HepG2 (cell line): ENCODE measurements around the gene CD7. TPM values are rescaled to one million over a fixed set of nuclear protein-coding genes. Genes with fewer than 3 reads are reported as not detected.

Source experiments
- FOXA3 ChIP-seq: IDR thresholded peaks from 2 replicates; pipeline ENCODE4 v1.6.1; 2016; ENCODE audit warnings: missing genetic modification reagents, missing compliant biosample characterization
- MAF1 ChIP-seq: sonication (generic); formaldehyde crosslinking; IDR thresholded peaks from 2 replicates; pipeline ENCODE4 v1.5.0; 2020; ENCODE audit warnings: missing genetic modification reagents, borderline replicate concordance
- MAZ ChIP-seq, 2 experiments: sonication (generic) in 1 of 2; formaldehyde crosslinking in 1 of 2; IDR thresholded peaks; 2 replicates each; pipeline versions ENCODE4 v1.5.0 to v1.6.1; 2012 to 2020; ENCODE audit warnings: low read depth in 2 of 2, mild to moderate bottlenecking in 2 of 2, borderline replicate concordance in 1 of 2, improper control_type of control experiment in 1 of 2, low read length in 1 of 2, missing genetic modification reagents in 1 of 2, moderate library complexity in 1 of 2
- MEIS1 ChIP-seq: sonication (generic); formaldehyde crosslinking; IDR thresholded peaks from 2 replicates; pipeline ENCODE4 v1.9.0; 2021; ENCODE audit warnings: mild to moderate bottlenecking, missing genetic modification reagents, moderate library complexity, borderline replicate concordance
- MTA1 ChIP-seq: sonication (generic); formaldehyde crosslinking; IDR thresholded peaks from 2 replicates; pipeline ENCODE4 v1.4.0; 2020; ENCODE audit warnings: missing genetic modification reagents, mild to moderate bottlenecking, borderline replicate concordance
- NFE2L1 ChIP-seq: sonication (generic); formaldehyde crosslinking; IDR thresholded peaks from 2 replicates; pipeline ENCODE4 v1.4.0; 2020; ENCODE audit warnings: missing genetic modification reagents, mild to moderate bottlenecking, borderline replicate concordance
- RAD21 ChIP-seq: fragments of 450-650 bp; formaldehyde crosslinking; IDR thresholded peaks from 2 replicates; pipeline ENCODE4 v1.5.0; 2020; ENCODE audit warnings: mild to moderate bottlenecking
- RBFOX2 ChIP-seq: fragments of 200-400 bp; formaldehyde crosslinking; IDR thresholded peaks from 2 replicates; pipeline ENCODE4 v1.6.1; 2017; ENCODE audit warnings: low read depth, mild to moderate bottlenecking, low read length
- SAP130 ChIP-seq: IDR thresholded peaks from 2 replicates; pipeline ENCODE4 v1.6.1; 2016; ENCODE audit warnings: low read depth
- TBP ChIP-seq: sonication (generic); formaldehyde crosslinking; IDR thresholded peaks from 2 replicates; pipeline ENCODE4 v1.5.0; 2020; ENCODE audit warnings: missing genetic modification reagents
- TBX2 ChIP-seq: sonication (generic); formaldehyde crosslinking; IDR thresholded peaks from 2 replicates; pipeline ENCODE4 v1.5.0; 2020; ENCODE audit warnings: missing genetic modification reagents, mild to moderate bottlenecking, borderline replicate concordance
- XRCC5 ChIP-seq: fragments of 200-400 bp; formaldehyde crosslinking; optimal IDR thresholded peaks from 2 replicates; pipeline ENCODE3; 2017; ENCODE audit warnings: mild to moderate bottlenecking, low read length
- ZBTB20 ChIP-seq: sonication (generic); formaldehyde crosslinking; IDR thresholded peaks from 2 replicates; pipeline ENCODE4 v1.8.1; 2023; ENCODE audit warnings: missing genetic modification reagents, low read depth, mild to moderate bottlenecking, borderline replicate concordance
- ZC3H13 ChIP-seq: sonication (generic); formaldehyde crosslinking; IDR thresholded peaks from 2 replicates; pipeline ENCODE4 v1.8.1; 2023; ENCODE audit warnings: mild to moderate bottlenecking, missing genetic modification reagents, moderate library complexity
- ZFP1 ChIP-seq: IDR thresholded peaks from 2 replicates; pipeline ENCODE4 v1.6.1; 2016
- ZFP37 ChIP-seq: sonication (generic); formaldehyde crosslinking; IDR thresholded peaks from 2 replicates; pipeline ENCODE4 v1.4.0; 2020; ENCODE audit warnings: missing genetic modification reagents, borderline replicate concordance
- ZNF33B ChIP-seq: sonication (generic); formaldehyde crosslinking; IDR thresholded peaks from 2 replicates; pipeline ENCODE4 v1.5.1; 2020; ENCODE audit warnings: mild to moderate bottlenecking, missing genetic modification reagents
- ZNF713 ChIP-seq: sonication (generic); formaldehyde crosslinking; IDR thresholded peaks from 2 replicates; pipeline ENCODE4 v1.4.0; 2020; ENCODE audit warnings: mild to moderate bottlenecking, missing genetic modification reagents
- ZNF883 ChIP-seq: sonication (generic); formaldehyde crosslinking; IDR thresholded peaks from 2 replicates; pipeline ENCODE4 v1.5.1; 2020; ENCODE audit warnings: mild to moderate bottlenecking, missing genetic modification reagents; ENCODE audit errors: not compliant biosample characterization
- polyA plus RNA-seq, 8 experiments: library from polyadenylated mRNA; depleted of rRNA in 3 of 8; stranded (reverse) in 7 of 8; unstranded in 1 of 8; fragments of >200 nt; fragmentation: Illumina TruSeq in 4 of 8; extraction: Trizol in 4 of 8; gene quantifications; 2 replicates each; pipeline versions ENCODE4 v1.2.1 to v1.2.3, GENCODE V29; 2011 to 2016; ENCODE audit warnings: low read depth in 4 of 8, missing spikeins in 1 of 8, mixed read lengths in 1 of 8; ENCODE audit not compliant: insufficient read depth in 1 of 8
- total RNA-seq, 5 experiments: library from RNA; depleted of rRNA; stranded (reverse); fragments of >200 nt; fragmentation: Illumina TruSeq; extraction: Trizol; gene quantifications; 2 replicates each; pipeline ENCODE4 v1.2.3, GENCODE V29; 2016; ENCODE audit warnings: low read depth in 1 of 5
- TF ChIP-seq, protein P1 (sequence below): sonication (generic); formaldehyde crosslinking; IDR thresholded peaks from 2 replicates; pipeline ENCODE4 v1.4.0; 2020; ENCODE audit warnings: missing genetic modification reagents
- TF ChIP-seq, protein P2 (sequence below): sonication (generic); formaldehyde crosslinking; conservative IDR thresholded peaks from 2 replicates; pipeline ENCODE4 v1.8.0; 2022; ENCODE audit warnings: mild to moderate bottlenecking, moderate library complexity, missing genetic modification reagents
- TF ChIP-seq, protein P3 (sequence below): sonication (generic); formaldehyde crosslinking; IDR thresholded peaks from 2 replicates; pipeline ENCODE4 v1.5.1; 2020; ENCODE audit warnings: missing genetic modification reagents, mild to moderate bottlenecking, borderline replicate concordance

The CD7 gene
- total and polyA plus RNA-seq, 2 of the 13 experiments (the other 11 are each of a cell fraction or from before 2014, with no cell fraction given): 67.6 to 76.4 TPM

DNA sequence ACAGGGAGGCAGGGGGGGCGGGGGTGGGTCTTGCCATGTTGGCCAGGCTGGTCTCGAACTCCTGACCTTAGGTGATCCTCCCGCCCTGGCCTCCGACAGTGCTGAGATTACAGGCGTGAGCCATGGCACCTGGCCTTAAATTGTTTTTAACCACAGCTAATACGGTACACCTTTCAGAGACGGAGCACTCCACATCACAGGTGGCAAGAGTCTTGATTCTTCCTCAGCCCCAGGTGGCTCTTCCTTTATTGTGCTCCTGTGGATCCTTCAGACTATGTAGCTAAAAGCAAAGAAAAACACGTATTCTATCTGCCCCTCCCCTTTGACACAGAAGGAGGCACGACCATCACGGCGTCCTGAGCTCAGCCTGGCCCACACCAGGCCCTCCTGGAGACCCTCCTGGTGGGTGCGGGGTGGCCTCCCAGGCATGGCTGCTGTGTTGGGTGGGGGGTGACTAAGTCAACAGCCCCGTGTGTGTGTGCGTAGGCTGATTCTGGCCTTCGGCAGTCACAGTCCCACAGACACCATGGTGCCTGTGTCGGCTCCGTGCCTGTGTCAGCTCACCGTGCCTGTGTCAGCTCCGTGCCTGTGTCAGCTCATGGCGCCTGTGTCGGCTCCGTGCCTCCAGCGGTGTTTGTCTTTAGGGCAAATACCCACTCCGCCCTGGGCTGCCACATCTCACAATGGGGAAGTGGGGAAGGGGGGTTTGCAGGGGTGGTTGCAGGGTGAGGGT is 26.9 kb upstream of the CD7 start (continued):
- TF ChIP-seq ZNF33B (CRISPR knock-in tag): no peak
- no peak for TF ChIP-seq ZFP37
- no peak for TF ChIP-seq MAZ (IDR thresholded peaks at IDR 0.05; ENCODE audit: borderline replicate concordance, low read depth, low read length)
- no peak for TF ChIP-seq MAZ (CRISPR knock-in tag; IDR thresholded peaks at IDR 0.05; ENCODE audit: low read depth)
- TF ChIP-seq ZC3H13: peak; percentile 91; the same call in 1 of the 2 replicates
- peak; percentile 58; the same call in 1 of the 2 replicates for TF ChIP-seq MTA1 (CRISPR knock-in tag)
- no peak for TF ChIP-seq RAD21 (CRISPR knock-in tag)
- TF ChIP-seq TBX2: peak; percentile 16; the same call in 1 of the 2 replicates
- TF ChIP-seq MAF1: no peak
- TF ChIP-seq, protein P1, sequence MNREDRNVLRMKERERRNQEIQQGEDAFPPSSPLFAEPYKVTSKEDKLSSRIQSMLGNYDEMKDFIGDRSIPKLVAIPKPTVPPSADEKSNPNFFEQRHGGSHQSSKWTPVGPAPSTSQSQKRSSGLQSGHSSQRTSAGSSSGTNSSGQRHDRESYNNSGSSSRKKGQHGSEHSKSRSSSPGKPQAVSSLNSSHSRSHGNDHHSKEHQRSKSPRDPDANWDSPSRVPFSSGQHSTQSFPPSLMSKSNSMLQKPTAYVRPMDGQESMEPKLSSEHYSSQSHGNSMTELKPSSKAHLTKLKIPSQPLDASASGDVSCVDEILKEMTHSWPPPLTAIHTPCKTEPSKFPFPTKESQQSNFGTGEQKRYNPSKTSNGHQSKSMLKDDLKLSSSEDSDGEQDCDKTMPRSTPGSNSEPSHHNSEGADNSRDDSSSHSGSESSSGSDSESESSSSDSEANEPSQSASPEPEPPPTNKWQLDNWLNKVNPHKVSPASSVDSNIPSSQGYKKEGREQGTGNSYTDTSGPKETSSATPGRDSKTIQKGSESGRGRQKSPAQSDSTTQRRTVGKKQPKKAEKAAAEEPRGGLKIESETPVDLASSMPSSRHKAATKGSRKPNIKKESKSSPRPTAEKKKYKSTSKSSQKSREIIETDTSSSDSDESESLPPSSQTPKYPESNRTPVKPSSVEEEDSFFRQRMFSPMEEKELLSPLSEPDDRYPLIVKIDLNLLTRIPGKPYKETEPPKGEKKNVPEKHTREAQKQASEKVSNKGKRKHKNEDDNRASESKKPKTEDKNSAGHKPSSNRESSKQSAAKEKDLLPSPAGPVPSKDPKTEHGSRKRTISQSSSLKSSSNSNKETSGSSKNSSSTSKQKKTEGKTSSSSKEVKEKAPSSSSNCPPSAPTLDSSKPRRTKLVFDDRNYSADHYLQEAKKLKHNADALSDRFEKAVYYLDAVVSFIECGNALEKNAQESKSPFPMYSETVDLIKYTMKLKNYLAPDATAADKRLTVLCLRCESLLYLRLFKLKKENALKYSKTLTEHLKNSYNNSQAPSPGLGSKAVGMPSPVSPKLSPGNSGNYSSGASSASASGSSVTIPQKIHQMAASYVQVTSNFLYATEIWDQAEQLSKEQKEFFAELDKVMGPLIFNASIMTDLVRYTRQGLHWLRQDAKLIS: no peak
- no peak for TF ChIP-seq TBP (CRISPR knock-in tag)
- no peak for TF ChIP-seq XRCC5
- peak; percentile 66 for TF ChIP-seq RBFOX2
- TF ChIP-seq, protein P2, sequence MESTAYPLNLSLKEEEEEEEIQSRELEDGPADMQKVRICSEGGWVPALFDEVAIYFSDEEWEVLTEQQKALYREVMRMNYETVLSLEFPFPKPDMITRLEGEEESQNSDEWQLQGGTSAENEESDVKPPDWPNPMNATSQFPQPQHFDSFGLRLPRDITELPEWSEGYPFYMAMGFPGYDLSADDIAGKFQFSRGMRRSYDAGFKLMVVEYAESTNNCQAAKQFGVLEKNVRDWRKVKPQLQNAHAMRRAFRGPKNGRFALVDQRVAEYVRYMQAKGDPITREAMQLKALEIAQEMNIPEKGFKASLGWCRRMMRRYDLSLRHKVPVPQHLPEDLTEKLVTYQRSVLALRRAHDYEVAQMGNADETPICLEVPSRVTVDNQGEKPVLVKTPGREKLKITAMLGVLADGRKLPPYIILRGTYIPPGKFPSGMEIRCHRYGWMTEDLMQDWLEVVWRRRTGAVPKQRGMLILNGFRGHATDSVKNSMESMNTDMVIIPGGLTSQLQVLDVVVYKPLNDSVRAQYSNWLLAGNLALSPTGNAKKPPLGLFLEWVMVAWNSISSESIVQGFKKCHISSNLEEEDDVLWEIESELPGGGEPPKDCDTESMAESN (CRISPR knock-in tag): no peak
- no peak for TF ChIP-seq ZFP1 (CRISPR knock-in tag)
- TF ChIP-seq NFE2L1 (CRISPR knock-in tag): 0 out of 2 replicates have a peak, but pooled peaks have one; percentile 42
- TF ChIP-seq SAP130: 0 out of 2 replicates have a peak, but pooled peaks have one; percentile 13
- TF ChIP-seq, protein P3, sequence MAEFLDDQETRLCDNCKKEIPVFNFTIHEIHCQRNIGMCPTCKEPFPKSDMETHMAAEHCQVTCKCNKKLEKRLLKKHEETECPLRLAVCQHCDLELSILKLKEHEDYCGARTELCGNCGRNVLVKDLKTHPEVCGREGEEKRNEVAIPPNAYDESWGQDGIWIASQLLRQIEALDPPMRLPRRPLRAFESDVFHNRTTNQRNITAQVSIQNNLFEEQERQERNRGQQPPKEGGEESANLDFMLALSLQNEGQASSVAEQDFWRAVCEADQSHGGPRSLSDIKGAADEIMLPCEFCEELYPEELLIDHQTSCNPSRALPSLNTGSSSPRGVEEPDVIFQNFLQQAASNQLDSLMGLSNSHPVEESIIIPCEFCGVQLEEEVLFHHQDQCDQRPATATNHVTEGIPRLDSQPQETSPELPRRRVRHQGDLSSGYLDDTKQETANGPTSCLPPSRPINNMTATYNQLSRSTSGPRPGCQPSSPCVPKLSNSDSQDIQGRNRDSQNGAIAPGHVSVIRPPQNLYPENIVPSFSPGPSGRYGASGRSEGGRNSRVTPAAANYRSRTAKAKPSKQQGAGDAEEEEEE (CRISPR knock-in tag): no peak
- no peak for TF ChIP-seq ZNF713
- TF ChIP-seq FOXA3 (CRISPR knock-in tag): peak; percentile 13; the same call in 1 of the 2 replicates
- no peak for TF ChIP-seq ZBTB20 (CRISPR knock-in tag)
- peak; percentile 71 for TF ChIP-seq ZNF883 (CRISPR knock-in tag)
- no peak for TF ChIP-seq MEIS1 (CRISPR knock-in tag)
